ENCODE data around the gene HABP4. TPM values are rescaled to one million over a fixed set of nuclear protein-coding genes. Genes with fewer than 3 reads are reported as not detected.

Gene HABP4
- total RNA-seq, 4 donors from 2014 or later: 1.9 to 11.3 (median 5.0) TPM

DNA sequence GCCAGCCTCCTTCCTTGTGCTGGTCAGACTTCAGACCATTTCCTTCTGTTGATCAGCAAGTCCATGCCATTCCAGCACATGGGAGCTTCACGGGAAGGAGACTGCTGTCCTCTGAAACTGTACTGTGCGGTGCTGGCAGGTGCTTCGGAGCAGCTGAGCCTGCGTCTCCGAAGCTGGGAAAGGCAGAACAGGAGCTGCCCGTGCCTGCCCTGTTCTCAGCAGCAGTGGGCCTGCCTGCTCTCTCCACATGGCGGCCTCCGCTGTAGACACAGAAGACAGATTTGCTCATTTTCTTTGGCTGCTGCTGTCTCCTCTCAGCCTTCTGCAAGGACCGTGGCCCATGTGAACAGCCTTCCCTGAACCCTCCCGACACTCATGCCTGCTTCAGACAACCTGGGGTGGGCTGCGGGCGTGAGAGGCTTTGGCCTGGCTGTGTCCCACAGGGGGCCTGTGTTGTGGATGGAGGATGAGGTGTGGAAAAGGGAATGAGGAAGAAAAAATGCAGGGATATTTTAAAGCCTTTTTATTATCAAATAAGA, 43.1 kb downstream of the HABP4 start:
- no peaks in the 10 kb centered on the region for H3K27me3 ChIP-seq
- no peak overlapping the region for H3K27ac ChIP-seq
- TF ChIP-seq POLR2A (IDR thresholded peaks at IDR 0.05): no peak
- TF ChIP-seq POLR2AphosphoS5 (IDR thresholded peaks at IDR 0.05): no peak
- TF ChIP-seq, protein P1, sequence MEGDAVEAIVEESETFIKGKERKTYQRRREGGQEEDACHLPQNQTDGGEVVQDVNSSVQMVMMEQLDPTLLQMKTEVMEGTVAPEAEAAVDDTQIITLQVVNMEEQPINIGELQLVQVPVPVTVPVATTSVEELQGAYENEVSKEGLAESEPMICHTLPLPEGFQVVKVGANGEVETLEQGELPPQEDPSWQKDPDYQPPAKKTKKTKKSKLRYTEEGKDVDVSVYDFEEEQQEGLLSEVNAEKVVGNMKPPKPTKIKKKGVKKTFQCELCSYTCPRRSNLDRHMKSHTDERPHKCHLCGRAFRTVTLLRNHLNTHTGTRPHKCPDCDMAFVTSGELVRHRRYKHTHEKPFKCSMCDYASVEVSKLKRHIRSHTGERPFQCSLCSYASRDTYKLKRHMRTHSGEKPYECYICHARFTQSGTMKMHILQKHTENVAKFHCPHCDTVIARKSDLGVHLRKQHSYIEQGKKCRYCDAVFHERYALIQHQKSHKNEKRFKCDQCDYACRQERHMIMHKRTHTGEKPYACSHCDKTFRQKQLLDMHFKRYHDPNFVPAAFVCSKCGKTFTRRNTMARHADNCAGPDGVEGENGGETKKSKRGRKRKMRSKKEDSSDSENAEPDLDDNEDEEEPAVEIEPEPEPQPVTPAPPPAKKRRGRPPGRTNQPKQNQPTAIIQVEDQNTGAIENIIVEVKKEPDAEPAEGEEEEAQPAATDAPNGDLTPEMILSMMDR (IDR thresholded peaks at IDR 0.05): no peak
- TF ChIP-seq EP300 (IDR thresholded peaks at IDR 0.05; ENCODE audit: low read depth): no peak
- H3K9me3 ChIP-seq: no peaks in the 10 kb centered on the region
- no peak for DNase-seq
- H3K4me3 ChIP-seq: no peak overlapping the region
- 94% methylated on average over 11 of the region's 12 CpGs; no CpG with 5 or more reads in 1 of the 2 donors for WGBS, 2 donors (ENCODE audit: low coverage in 1 of 2)
- no peaks in the 10 kb centered on the region for H3K36me3 ChIP-seq
- intact Hi-C loops (cut with DNase I; ENCODE audit: low total_unique reads) (no loop called here), in situ Hi-C loops (cut with MboI; ENCODE audit: low pct_ligation_motif_present in 1 of 4, low pct_unique_long_range_greater_than_20kb in 1 of 4, low sequenced_read_pairs in 3 of 4) (no loop called here)
- no peaks in the 10 kb centered on the region for H3K4me1 ChIP-seq

DNA sequence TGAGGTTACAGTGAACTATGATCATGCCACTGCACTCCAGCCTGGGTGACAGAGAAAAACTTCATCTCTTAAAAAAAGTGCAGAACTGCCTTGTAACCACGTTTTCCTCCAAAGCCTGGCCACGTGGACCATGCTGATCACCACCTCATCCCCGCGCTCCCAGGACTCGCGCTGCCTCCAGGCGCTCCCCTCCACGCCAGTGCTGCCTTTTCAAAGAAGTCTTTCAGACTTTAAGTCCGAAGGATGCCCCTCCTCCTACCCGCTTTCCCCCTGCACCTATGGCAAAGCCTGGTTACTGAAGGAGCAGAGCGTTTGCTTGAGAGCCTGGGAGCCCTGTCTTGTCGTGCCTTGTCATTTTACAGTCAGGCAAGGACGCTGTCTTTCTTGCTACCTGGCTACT, 43.8 kb downstream of the HABP4 start:
- intact Hi-C loops (cut with DNase I; ENCODE audit: low total_unique reads) (no loop called here), in situ Hi-C loops (cut with MboI; ENCODE audit: low pct_ligation_motif_present in 1 of 4, low pct_unique_long_range_greater_than_20kb in 1 of 4, low sequenced_read_pairs in 3 of 4) (no loop called here)
- no peak overlapping the region for H3K27ac ChIP-seq
- DNase-seq: no peak
- H3K36me3 ChIP-seq: no peaks in the 10 kb centered on the region
- no peaks in the 10 kb centered on the region for H3K4me1 ChIP-seq
- H3K27me3 ChIP-seq: no peaks in the 10 kb centered on the region
- 85 to 89% methylated on average over 5 to 13 of the region's 13 CpGs for WGBS, 2 donors (ENCODE audit: low coverage in 1 of 2)
- TF ChIP-seq POLR2AphosphoS5 (IDR thresholded peaks at IDR 0.05): no peak
- TF ChIP-seq, protein P1 (IDR thresholded peaks at IDR 0.05): no peak
- no peak for TF ChIP-seq EP300 (IDR thresholded peaks at IDR 0.05; ENCODE audit: low read depth)
- TF ChIP-seq POLR2A (IDR thresholded peaks at IDR 0.05): no peak
- H3K4me3 ChIP-seq: no peak overlapping the region
- no peaks in the 10 kb centered on the region for H3K9me3 ChIP-seq

DNA sequence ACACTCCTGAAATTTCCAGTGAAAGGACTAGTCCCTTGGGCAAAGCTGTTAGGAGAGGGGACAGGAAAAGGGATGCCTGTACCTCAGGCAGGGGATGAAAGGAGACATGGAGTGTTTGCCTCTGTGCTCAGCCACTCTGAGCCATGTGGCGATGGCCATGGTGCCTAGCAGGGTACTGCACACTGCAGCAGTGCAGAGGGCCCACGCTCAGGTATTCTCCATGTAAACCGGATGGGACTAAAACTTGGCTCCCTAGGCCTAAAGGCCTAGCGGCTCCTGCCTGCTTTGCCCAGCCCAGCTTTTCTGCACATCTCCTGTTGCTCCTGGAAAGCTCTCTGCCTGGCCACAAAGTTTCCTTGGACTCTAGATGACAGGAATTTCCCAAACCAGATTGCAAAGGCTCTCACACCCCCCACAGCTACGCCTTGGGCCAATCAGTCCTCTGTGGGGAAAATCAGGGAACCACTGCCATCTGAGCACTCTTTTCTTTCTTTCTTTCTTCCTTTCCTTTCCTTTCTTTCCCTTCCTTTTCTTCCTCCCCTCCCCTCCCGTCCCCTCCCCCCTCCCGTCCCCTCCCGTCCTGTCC, 44.3 kb downstream of the HABP4 start:
- H3K27me3 ChIP-seq: no peaks in the 10 kb centered on the region
- no peak for TF ChIP-seq POLR2A (IDR thresholded peaks at IDR 0.05)
- TF ChIP-seq, protein P1 (IDR thresholded peaks at IDR 0.05): no peak
- TF ChIP-seq POLR2AphosphoS5 (IDR thresholded peaks at IDR 0.05): no peak
- no peak for TF ChIP-seq EP300 (IDR thresholded peaks at IDR 0.05; ENCODE audit: low read depth)
- in situ Hi-C loops (cut with MboI; ENCODE audit: low pct_ligation_motif_present in 1 of 4, low pct_unique_long_range_greater_than_20kb in 1 of 4, low sequenced_read_pairs in 3 of 4): no loop called here
- no peak overlapping the region for H3K4me3 ChIP-seq
- H3K27ac ChIP-seq: no peak overlapping the region
- H3K9me3 ChIP-seq: no peaks in the 10 kb centered on the region
- WGBS, 2 donors (ENCODE audit: low coverage in 1 of 2): 90 to 100% methylated on average over 1 to 7 of the region's 8 CpGs
- intact Hi-C loops (cut with DNase I; ENCODE audit: low total_unique reads): no loop called here
- H3K4me1 ChIP-seq: no peaks in the 10 kb centered on the region
- H3K36me3 ChIP-seq: no peaks in the 10 kb centered on the region
- DNase-seq: no peak

DNA sequence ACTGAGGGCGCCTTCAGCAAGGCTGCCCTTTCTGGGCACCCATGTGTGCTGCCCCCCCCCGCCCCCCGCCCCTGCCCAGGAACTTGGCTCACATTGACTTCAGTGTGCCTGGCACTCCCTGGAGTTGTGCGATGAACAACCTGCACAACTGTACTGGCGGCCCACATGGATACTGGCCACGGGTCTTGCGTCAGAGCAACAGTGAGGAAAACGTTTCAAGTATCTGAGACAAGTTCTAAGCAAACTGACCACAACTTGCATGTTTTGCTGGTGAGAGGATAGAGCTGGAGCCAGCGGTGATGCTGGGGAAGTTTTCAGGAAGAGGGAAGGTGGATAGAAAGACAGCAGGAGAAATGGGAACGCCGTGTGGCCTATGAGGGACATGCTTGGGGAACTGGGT, 45.4 kb downstream of the HABP4 start:
- H3K27ac ChIP-seq: no peak overlapping the region
- no peaks in the 10 kb centered on the region for H3K9me3 ChIP-seq
- TF ChIP-seq, protein P1 (IDR thresholded peaks at IDR 0.05): no peak
- TF ChIP-seq EP300 (IDR thresholded peaks at IDR 0.05; ENCODE audit: low read depth) (no peak), POLR2A (IDR thresholded peaks at IDR 0.05) (no peak), POLR2AphosphoS5 (IDR thresholded peaks at IDR 0.05) (no peak)
- WGBS, 2 donors (ENCODE audit: low coverage in 1 of 2): 77 to 84% methylated on average over 4 to 11 of the region's 11 CpGs
- H3K4me3 ChIP-seq: no peak overlapping the region
- H3K27me3 ChIP-seq: no peaks in the 10 kb centered on the region
- H3K4me1 ChIP-seq: no peaks in the 10 kb centered on the region
- no peaks in the 10 kb centered on the region for H3K36me3 ChIP-seq
- intact Hi-C loops (cut with DNase I; ENCODE audit: low total_unique reads) (no loop called here), in situ Hi-C loops (cut with MboI; ENCODE audit: low pct_ligation_motif_present in 1 of 4, low pct_unique_long_range_greater_than_20kb in 1 of 4, low sequenced_read_pairs in 3 of 4) (no loop called here)
- DNase-seq: no peak

All from transverse colon (tissue), 4 donors.